ENCODE measurements around the gene ZNG1A.

DNA sequence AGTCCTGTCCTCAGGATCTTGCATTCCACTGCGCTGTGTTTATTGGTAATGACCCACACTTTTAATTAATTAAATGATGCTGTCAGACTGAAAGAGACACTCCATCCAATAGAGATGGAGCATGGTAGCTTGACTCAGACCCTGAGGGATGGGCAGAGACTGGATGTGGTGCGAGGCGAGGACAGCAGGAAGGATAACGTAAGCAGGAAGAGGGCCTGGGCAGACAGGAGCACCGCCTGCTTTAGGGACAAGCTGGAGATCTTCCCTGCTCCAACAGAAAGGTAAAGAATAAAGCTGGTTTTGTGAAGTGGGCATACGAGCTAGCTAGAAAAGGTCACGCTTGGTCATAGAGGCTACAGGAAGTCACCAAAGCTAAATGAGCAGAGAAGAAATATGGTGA lies 32.2 kb upstream of the ZNG1A start:
- TF ChIP-seq, protein P1, sequence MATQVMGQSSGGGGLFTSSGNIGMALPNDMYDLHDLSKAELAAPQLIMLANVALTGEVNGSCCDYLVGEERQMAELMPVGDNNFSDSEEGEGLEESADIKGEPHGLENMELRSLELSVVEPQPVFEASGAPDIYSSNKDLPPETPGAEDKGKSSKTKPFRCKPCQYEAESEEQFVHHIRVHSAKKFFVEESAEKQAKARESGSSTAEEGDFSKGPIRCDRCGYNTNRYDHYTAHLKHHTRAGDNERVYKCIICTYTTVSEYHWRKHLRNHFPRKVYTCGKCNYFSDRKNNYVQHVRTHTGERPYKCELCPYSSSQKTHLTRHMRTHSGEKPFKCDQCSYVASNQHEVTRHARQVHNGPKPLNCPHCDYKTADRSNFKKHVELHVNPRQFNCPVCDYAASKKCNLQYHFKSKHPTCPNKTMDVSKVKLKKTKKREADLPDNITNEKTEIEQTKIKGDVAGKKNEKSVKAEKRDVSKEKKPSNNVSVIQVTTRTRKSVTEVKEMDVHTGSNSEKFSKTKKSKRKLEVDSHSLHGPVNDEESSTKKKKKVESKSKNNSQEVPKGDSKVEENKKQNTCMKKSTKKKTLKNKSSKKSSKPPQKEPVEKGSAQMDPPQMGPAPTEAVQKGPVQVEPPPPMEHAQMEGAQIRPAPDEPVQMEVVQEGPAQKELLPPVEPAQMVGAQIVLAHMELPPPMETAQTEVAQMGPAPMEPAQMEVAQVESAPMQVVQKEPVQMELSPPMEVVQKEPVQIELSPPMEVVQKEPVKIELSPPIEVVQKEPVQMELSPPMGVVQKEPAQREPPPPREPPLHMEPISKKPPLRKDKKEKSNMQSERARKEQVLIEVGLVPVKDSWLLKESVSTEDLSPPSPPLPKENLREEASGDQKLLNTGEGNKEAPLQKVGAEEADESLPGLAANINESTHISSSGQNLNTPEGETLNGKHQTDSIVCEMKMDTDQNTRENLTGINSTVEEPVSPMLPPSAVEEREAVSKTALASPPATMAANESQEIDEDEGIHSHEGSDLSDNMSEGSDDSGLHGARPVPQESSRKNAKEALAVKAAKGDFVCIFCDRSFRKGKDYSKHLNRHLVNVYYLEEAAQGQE (IDR thresholded peaks at IDR 0.05; ENCODE audit: insufficient read depth in 1 of 2, low read depth in 2 of 2, low read length in 2 of 2) = no peak
- no peak for TF ChIP-seq SIN3A (IDR thresholded peaks at IDR 0.05; ENCODE audit: borderline replicate concordance, insufficient read depth, low read length)

All from PFSK-1 (cell line).